AG10803 (cell line): ENCODE results near the gene NPHP4.
"Not testable (repeated sequence)": the region's sequence is repeated elsewhere in the genome, so short reads cannot be mapped to it uniquely, and the experiment has no call there.

Source experiments
- DNase-seq: peaks from one replicate; pipeline ENCODE4 v3.0.0; 2010; ENCODE audit warnings: low read depth
- H3K4me3 ChIP-seq: 2 replicates; pipeline ENCODE4 v1.5.1; 2011; ENCODE audit warnings: mild to moderate bottlenecking, low read length, control low read depth
- TF ChIP-seq, protein P1 (sequence below): conservative IDR thresholded peaks from 2 replicates; pipeline ENCODE4 v1.5.1; 2011; ENCODE audit warnings: mild to moderate bottlenecking, low read length, control low read depth, inconsistent platforms

The NPHP4 gene

GRCh38 chr1:5895446-5896406 is 96.5 kb downstream of the NPHP4 start:
- no peak for DNase-seq
- TF ChIP-seq, protein P1, sequence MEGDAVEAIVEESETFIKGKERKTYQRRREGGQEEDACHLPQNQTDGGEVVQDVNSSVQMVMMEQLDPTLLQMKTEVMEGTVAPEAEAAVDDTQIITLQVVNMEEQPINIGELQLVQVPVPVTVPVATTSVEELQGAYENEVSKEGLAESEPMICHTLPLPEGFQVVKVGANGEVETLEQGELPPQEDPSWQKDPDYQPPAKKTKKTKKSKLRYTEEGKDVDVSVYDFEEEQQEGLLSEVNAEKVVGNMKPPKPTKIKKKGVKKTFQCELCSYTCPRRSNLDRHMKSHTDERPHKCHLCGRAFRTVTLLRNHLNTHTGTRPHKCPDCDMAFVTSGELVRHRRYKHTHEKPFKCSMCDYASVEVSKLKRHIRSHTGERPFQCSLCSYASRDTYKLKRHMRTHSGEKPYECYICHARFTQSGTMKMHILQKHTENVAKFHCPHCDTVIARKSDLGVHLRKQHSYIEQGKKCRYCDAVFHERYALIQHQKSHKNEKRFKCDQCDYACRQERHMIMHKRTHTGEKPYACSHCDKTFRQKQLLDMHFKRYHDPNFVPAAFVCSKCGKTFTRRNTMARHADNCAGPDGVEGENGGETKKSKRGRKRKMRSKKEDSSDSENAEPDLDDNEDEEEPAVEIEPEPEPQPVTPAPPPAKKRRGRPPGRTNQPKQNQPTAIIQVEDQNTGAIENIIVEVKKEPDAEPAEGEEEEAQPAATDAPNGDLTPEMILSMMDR = no peak
- no peak overlapping the region for H3K4me3 ChIP-seq

DNA sequence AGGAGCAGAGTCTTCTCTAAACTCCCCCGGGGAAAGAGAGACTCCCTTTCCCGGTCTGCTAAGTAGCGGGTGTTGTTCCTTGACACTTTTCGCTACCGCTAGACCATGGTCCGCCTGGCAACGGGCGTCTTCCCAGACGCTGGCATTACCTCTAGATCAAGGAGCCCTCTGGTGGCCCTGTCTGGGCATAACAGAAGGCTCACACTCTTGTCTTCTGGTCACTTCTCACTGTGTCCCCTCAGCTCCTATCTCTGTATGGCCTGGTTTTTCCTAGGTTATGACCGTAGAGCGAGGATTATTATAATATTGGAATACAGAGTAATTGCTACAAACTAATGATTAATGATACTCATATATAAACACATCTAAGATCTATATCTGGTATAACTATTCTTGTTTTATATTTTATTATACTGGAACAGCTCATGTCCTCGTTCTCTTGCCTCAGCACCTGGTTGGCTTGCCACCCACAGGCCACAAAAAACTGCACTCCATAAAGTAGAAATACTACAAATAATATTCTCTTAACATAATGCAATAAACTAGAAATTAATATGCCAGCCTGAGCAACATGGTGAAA is 98.4 kb downstream of the NPHP4 start:
- TF ChIP-seq, protein P1 = peak; percentile 28
- not testable (repeated sequence) for DNase-seq, H3K4me3 ChIP-seq

GRCh38 chr1:5892329-5892728 is 99.9 kb downstream of the NPHP4 start:
- TF ChIP-seq, protein P1 = no peak
- no peak overlapping the region for H3K4me3 ChIP-seq
- DNase-seq = no peak

DNA sequence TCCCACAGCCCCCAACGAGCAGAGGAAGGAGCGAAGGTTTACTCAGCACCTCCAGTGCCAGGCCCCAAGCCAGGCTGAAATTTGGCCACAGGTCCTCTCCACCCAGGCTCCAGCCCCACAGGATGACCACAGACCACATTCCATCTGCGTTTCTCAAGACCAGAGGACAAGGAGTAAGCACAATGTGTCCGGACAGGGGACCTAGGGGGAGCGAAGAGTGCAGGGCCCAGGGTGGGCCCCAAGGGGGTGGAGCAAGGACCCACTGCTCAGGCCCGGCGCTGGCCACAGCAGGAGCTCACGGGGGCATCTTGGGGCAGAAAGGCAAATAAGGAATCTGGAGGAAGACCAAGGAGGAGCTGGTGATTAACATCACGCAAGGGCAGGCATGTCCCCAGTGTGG is 100.5 kb downstream of the NPHP4 start:
- no peak overlapping the region for H3K4me3 ChIP-seq
- TF ChIP-seq, protein P1 = no peak
- DNase-seq = peak; percentile 62

DNA sequence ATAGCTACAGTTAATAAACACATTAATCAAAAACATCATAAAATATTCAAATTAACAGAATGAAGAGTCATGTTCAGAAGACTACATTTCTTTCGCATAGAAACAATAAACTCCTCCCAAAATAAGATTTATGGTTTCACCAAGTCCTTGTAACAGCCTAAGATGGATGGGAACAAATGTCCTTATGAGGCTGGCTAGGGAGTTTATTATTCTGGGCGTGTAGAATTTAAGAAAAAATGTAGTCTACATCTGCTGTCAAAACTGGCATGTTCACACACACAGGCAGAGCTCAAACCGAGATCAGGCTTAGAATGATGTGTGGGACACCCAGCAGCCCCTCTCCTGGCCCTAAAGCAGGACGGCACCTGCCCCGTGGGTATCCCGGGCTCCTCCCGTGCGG is 101.1 kb downstream of the NPHP4 start:
- no peak for DNase-seq
- no peak overlapping the region for H3K4me3 ChIP-seq
- TF ChIP-seq, protein P1 = no peak

DNA sequence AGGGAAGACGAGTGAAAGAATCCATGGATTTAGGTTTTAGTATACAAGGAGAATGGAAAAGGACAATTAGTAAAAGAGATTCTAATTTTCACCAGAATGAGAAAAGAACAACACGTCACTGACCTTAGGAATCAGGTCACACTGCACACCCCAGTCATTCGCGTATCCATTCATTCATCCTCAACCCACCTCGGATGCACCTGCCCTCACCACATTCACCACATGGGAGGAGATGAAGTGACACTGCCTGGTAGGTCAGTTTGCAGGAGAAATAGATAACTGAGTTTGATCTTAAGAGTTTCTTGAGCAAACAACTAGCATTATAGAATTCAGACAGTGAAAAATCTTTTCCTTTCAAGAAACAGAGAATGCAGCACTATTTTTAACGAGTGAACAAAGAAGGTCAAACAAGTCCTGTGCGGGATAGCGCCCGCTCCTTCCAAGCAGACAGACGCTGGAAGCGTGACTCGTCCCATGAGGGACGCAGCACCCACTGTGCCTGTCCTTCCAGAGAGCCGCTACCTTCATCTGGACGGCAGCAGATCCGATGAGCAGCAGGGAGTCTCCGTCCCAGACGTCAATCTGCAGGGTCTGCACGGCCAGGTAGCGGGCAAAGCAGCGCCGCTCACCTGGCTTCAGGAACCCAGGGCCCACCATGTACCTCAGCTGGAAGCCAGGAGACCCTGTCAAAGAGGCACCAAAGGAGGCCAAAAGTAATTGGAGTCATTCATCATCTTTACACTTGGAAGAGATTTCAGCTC is 101.7 kb downstream of the NPHP4 start:
- DNase-seq = no peak
- TF ChIP-seq, protein P1 = no peak
- no peak overlapping the region for H3K4me3 ChIP-seq
